HG02870 (cell line): ENCODE data around the gene TNRC18.
A peak's percentile ranks its signal among the peaks of the same experiment; 100 is the strongest.
"Not testable (repeated sequence)": the region's sequence is repeated elsewhere in the genome, so short reads cannot be mapped to it uniquely, and the experiment has no call there.

Experiments
- ATAC-seq: cut with Tn5 transposase; IDR thresholded peaks from one replicate; pipeline ENCODE4 v1.9.1; 2021; ENCODE audit warnings: mild to moderate bottlenecking, moderate library complexity; ENCODE audit not compliant: unreplicated experiment

Gene TNRC18

GRCh38 chr7:5377816-5378215 lies 45.8 kb downstream of the TNRC18 start:
- ATAC-seq = no peak

DNA sequence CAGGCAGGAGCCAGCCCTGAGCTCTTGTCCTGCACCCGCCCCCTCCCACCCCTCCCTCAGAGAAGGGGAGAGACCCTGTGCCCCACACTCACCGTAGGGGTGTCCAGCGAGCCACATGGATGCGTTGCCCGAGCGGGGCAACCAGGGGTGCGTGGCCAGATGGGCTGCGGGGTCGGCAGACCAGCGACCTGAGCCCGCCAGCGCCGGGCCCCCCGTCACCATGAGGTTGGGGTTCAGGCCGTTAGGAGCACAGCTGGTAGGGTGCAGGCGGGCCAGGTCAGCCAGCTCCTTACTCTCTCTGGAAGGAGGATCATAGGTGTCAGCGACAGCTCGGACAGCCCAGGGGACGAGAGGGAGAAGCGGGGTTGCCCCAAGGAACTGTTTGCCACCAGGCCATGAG lies 46.4 kb downstream of the TNRC18 start:
- ATAC-seq = no peak

- no peak for ATAC-seq
These were observed 47.7 kb downstream of the TNRC18 start for GRCh38 chr7:5375925-5376324.

- ATAC-seq = no peak
These were observed 49.2 kb downstream of the TNRC18 start for GRCh38 chr7:5374464-5374863.

DNA sequence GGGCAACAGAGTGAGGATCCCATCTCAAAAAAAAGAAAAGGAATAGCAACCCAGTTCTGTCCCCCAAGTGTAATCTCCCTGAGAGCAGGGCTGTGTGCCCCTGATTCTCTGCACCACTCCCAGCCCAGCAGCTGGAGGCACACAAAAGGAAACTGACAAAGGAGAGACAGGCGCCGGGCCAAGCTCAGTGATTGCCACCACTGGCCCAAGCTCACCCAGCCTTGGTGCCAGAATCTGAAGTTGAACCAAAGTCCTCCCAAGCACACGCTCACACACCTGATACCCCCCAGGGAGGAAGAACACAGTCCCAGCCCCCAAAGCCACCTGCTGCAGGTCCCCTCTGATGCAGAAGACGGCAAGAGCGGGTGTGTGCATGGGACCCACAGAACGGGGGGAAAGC lies 50.3 kb downstream of the TNRC18 start:
- ATAC-seq = no peak

- no peak for ATAC-seq
These were observed 52.9 kb downstream of the TNRC18 start for GRCh38 chr7:5370454-5371353.

GRCh38 chr7:5367661-5368060 lies 56.0 kb downstream of the TNRC18 start:
- ATAC-seq = no peak

- ATAC-seq = peak; percentile 54
These were observed 57.5 kb downstream of the TNRC18 start for GRCh38 chr7:5365976-5366625.

- ATAC-seq = no peak
These were observed 59.9 kb downstream of the TNRC18 start for GRCh38 chr7:5363729-5364128.

DNA sequence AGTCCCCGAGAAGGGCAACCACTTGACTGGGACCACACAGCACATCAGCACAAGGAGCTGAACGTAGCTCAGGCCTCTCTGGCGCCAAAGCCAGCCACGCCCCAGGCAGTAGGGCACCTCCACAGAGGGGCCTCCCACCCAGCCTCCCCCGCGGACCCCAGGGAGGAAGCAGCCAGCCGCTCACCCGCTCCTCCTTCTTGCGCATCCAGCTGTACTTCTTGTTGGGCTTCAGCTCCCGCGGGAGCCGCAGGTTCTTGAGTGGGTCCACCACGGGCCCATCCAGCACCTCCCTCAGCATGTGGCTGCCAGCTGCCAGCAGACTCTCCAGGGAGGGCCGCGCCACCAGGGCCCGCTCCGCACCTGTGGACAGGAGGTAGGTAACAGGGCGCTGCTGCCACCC lies 61.2 kb downstream of the TNRC18 start:
- no peak for ATAC-seq

- ATAC-seq = no peak
These were observed 62.0 kb downstream of the TNRC18 start for GRCh38 chr7:5361446-5362127.

- no peak for ATAC-seq
These were observed 62.7 kb downstream of the TNRC18 start for GRCh38 chr7:5360971-5361370.

DNA sequence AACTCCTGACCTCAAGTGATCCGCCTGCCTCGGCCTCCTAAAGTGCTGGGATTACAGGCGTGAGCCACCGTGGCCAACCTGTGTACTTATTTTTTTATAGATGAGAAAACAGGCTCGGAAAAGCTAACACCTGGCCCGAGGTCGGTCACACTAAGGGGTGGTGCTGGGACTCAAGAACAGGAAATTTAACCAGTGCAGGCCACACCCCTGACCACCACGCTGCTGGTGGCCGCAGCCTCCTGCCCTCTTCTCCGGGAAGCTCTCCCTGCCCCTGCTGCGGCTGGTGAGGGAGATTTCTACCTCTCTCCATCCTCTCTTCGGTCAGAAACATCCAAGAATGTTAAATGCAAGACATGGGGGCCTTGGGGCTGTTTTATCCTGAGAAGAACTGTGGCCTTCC lies 63.2 kb downstream of the TNRC18 start:
- no peak for ATAC-seq

DNA sequence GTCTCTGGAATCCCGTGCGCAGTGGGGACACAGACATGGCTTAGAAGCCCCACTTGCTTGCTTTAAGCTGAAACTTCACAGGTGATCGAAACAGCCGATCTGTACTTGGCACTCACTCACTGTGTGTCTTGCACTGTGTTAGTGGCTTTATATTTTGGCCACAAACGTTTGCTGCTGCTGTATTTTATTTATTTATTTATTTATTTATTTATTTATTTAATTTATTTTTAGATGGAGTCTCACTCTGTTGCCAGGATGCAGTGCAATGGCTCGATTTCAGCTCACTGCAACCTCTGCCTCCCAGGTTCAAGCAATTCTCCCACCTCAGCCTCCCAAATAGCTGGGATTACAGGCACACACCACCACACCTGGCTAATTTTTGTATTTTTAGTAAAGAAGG lies 63.6 kb downstream of the TNRC18 start:
- ATAC-seq = not testable (repeated sequence)

DNA sequence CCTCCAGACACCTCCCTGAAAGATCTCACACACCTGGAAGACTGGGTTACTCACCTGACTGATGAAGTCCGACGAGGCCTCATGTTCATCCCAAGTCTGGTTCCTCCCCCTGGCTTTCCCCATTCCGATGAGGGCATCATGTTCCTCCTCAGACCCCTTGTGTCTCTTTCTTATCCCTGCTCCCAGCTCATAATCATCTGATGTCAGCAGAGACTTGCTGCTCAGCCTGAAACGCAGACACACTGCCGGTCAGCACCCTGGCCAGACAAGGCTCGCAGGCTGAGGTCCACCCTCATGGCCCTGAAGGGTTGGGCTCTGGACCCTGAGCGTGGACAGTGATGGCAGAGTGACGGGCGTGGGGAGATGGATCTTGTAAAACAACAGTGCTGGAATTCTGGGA lies 64.3 kb downstream of the TNRC18 start:
- ATAC-seq = no peak

GRCh38 chr7:5357951-5358350 lies 65.7 kb downstream of the TNRC18 start:
- no peak for ATAC-seq

DNA sequence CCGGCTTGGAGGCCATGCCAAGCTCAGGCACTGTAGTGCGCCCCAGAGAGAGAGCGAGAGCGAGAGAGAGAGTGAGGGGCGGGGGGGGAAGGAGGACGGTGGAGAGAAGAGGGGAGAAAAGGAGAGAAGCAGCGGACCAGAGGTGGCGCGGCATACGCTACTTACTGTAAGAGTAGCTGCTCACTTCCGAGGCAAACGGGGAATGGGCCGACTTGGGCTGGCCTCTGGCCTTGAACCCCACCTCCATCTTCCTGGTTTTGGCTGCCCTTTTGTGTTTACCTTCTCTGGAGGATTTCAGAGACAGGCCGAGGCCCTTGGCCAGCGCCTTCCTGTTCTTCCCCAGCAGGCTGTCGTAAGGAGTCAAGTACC lies 66.9 kb downstream of the TNRC18 start:
- ATAC-seq = no peak

DNA sequence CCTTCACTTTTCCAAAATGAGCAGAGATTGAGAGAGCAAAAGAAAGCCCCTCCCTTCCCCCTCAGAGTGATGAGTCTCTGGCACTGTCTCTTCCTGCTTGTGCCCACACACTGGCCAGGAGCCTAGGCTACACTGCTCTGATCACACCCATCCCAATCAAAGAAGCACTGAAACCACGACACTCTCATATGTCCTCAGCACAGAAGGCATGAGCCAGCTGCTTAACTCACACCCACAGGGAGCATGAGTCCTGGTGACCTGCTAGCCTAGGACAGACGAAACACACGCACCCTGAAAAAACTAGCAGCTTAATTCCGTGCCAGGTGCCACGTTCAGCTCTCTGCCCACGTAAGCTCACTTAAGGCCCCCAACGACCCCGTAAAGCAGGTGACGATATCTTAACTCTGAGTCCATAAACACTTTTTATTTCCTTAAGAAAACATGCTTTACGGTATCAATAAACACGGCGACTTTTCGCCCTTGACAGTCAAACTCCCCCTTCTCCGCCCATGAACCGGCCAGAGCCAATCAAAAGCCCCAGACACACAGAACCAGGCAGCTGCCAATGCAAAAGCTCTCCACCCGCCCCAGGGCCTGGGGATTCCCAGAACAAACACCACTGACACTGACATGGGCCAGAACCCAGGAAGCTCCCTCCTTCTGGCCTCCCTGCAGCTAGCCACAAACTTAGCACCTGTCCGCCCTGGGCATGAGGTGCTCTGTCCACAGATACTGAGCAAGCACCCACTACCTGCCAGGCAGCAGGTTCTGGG lies 69.0 kb downstream of the TNRC18 start:
- peak; percentile 44 for ATAC-seq

DNA sequence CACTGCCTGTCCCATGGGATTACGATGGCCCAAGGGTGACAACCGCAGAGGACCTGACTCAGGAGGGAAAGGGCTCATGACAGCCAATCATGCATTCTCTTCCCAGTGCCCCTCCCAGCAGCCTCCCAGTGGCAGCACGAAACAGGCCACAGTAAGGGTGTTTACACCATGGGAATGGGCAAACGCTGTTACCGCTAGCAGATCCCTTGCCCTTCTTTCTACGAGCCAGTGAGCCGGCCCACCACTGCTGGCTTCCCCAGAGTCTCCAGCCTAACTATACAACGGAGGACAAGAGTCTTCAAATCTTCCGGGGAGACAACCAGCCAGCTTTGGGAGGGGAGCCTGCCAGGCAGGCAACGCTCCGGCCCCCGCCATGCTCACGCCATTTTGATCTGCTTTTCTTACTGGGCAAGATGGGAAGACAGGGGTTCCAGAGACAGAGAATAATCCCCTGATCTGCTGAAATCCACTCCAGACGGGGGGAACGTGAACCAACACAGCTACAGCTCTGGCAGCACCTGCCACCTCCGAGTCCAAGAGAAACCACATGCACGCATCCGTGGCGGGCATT lies 71.1 kb downstream of the TNRC18 start:
- ATAC-seq = no peak

- ATAC-seq = no peak
These were observed 71.9 kb downstream of the TNRC18 start for GRCh38 chr7:5351507-5352265.
